DMS79 (cell line): ENCODE measurements around the gene IL1RAP.
"Not testable (repeated sequence)": the region's sequence is repeated elsewhere in the genome, so short reads cannot be mapped to it uniquely, and the experiment has no call there.

Experiments used
- DNase-seq: peaks from one replicate; lab custom pipeline; 2025; lab: John Stamatoyannopoulos, UW

IL1RAP gene, protein sequence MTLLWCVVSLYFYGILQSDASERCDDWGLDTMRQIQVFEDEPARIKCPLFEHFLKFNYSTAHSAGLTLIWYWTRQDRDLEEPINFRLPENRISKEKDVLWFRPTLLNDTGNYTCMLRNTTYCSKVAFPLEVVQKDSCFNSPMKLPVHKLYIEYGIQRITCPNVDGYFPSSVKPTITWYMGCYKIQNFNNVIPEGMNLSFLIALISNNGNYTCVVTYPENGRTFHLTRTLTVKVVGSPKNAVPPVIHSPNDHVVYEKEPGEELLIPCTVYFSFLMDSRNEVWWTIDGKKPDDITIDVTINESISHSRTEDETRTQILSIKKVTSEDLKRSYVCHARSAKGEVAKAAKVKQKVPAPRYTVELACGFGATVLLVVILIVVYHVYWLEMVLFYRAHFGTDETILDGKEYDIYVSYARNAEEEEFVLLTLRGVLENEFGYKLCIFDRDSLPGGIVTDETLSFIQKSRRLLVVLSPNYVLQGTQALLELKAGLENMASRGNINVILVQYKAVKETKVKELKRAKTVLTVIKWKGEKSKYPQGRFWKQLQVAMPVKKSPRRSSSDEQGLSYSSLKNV

DNA sequence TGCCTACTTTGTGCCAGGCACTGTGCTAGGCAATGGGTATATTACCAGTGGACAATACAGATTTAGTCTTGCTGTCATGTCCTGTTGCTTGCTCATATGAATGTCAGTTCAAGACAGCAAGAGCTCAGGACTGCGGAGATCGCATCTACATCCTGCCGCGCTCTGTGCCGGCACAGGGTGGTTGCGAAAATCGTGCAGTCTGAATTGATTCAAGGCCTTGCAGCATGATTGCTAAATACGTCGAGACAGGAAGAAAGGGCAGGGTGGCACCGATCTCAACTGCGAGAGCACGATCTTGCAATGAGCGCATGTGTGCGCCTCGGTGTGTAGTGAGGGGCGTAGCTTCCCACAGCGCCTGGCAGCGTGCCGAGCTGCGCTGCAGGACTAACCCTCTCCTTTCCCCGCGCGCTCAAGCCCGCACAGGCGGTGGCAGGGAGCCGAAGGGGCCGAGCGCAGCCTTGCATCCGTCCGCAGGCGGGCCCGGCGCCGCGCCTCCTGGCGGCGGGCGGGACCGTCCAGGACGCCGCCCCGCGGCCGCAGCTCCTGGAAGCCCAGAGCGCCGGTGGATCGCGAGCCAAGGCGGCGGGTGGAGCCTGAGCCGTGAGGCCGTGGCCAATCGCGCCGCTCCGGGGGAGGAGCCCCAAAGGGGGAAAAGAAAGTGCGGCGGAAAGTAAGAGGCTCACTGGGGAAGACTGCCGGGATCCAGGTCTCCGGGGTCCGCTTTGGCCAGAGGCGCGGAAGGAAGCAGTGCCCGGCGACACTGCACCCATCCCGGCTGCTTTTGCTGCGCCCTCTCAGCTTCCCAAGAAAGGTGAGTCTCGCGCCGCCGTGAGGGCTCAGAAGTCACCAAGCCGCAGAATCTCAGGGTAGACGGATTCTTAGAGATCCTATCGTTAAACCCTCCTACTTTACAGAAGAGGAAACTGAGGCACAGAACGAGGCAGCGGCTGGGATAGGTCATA, at the start of gene IL1RAP:
TSS of gene IL1RAP (plus strand) at position 677 of the 962 bp plus-strand sequence. CDS start 50,205 bp downstream, outside the sequence.
- DNase-seq: peak; percentile 24

- no peak for DNase-seq
These were observed 46.0 kb upstream of the IL1RAP start for GRCh38 chr3:190467922-190468321.

DNA sequence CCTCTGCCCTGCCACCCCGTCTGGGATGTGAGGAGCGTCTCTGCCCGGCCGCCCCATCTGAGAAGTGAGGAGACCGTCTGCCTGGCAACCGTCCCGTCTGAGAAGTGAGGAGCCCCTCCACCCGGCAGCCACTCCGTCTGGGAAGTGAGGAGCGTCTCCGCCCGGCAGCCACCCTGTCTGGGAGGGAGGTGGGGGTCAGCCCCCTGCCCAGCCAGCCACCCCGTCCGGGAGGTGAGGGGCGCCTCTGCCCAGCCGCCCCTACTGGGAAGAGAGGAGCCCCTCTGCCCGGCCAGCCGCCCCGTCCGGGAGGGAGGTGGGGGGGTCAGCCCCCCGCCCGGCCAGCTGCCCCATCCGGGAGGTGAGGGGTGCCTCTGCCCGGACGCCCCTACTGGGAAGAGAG, 40.6 kb upstream of the IL1RAP start:
- DNase-seq: not testable (repeated sequence)

GRCh38 chr3:190481779-190482178, 32.1 kb upstream of the IL1RAP start:
- DNase-seq: no peak

- DNase-seq: no peak
These were observed 27.9 kb upstream of the IL1RAP start for GRCh38 chr3:190485830-190486532.

DNA sequence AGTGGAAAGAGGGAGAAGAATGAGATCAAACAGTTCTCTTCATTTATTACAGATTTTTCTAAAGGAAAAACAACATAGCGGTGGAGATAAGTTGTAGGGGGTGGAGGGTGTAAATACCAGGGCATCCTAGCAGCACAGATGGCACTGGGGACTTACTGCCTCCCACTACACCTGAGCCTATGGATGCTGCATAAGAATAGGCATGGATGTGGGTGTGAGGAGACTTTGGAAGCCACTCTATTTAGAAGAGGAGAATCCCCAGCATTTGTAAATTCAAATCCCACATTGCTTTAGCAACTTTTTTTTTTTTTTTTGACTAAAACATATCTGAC, 27.4 kb upstream of the IL1RAP start:
- no peak for DNase-seq

DNA sequence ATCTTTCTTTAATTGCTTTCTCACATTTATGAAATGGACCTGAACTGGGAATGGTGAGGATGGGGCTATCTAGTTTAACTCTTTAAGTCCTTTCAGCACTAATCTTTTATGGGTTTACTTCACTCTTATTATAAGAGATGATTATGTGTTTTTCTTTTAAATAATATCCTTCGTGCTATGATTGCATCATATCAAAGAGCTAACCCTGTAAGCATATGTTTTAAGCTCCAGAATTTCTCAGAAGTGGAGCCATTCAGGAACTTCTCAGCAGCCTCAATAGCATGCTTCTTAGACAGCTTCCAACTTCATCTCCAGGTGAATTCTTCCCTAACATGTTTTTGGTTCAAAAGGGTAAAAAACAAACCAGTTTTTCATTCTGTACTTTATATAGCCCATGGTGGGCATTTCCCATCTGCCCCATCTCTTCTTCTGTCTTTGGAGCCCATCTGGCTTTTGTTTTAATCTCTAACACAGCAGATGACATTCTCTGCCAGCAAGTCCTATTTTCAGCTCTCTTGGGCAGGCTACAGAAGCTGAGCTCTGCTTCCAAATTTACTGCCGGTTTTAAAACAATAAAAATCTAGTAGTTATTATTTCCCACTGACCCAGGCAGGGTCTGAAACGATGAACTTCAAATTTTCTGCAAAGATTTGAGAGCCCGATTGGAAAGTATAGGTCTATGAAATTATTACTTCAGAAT, 26.8 kb upstream of the IL1RAP start:
- DNase-seq: no peak

DNA sequence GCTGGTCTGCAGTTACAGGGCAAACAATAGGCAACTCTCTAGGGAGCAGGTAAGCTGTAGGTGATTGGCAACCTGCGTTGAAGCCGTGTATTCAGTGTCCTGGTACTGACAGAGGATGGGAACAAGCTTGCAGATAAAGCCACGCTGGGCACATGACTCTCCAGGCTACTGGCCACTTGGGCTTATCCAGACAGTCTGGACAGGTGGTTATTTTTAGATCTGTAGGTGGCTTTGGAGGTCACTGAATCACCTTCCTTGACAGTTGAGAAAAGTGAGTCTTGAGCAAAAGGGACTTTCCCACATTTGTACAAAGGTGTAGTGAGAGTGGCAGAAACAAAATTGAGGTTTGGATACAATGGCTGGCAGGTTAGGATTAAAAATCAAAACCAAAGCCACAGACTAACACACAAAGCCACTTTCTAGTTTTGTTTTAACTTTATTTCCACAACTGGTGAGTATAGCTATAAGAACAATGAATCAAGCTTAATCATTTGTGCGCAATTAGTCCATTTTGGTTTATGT, 22.3 kb upstream of the IL1RAP start:
- no peak for DNase-seq

DNA sequence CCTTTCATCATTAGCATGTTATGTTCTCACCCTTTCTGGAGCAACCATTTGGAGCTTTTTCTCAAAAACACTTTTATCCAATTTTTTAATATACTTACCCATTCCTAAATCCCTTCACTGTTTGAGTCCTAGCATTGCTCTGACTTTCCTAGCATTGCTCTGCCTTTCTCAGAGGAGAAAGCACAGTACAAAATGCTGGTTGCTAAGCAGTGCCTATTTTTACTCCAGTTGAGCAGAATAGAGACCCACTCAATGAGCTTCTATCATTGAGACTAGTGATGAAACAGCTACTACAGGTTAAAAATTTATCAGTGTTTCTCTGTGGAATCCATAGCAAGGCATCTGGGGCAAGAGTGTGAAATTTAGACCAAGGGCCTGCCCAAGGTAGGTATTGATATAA, 21.8 kb upstream of the IL1RAP start:
- no peak for DNase-seq

GRCh38 chr3:190492966-190493365, 20.9 kb upstream of the IL1RAP start:
- DNase-seq: no peak

DNA sequence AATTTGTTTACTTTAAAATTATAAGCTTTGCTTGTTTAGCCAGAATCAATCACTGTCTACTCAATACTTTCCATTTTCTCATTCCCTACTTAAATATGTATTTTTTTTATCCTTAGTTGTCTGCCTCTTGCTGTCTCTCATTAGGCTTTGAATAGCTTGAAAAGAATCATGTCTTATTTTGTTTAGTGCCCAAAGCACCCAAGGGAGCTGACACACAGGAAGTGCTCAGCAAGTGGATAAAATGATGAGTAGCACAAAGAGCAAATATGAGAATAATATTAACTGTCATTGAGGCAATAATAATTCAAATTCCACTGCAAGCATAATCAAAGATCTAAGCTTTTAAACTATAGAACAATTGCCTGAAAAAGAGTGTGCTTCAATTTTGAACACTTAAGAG, 19.0 kb upstream of the IL1RAP start:
- DNase-seq: no peak

DNA sequence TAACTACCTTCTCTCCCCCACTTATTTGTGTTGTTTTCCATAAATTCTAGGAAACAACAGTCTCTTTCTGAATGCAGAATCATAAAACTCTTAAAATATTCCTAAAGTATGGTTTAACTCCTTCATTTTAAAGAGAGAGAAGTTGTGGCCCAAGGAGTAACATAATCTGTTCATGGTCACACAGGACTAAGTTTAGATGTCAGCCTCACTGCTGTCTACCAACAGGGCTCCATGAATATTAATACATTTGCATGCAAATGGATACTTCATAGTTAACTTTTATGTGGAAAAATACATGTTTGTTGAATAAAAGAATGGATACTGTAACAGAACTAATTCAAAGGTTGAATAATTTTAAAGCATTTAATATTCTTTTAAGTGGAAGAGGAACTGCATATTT, 18.5 kb upstream of the IL1RAP start:
- no peak for DNase-seq

GRCh38 chr3:190495796-190496195, 18.1 kb upstream of the IL1RAP start:
- no peak for DNase-seq

DNA sequence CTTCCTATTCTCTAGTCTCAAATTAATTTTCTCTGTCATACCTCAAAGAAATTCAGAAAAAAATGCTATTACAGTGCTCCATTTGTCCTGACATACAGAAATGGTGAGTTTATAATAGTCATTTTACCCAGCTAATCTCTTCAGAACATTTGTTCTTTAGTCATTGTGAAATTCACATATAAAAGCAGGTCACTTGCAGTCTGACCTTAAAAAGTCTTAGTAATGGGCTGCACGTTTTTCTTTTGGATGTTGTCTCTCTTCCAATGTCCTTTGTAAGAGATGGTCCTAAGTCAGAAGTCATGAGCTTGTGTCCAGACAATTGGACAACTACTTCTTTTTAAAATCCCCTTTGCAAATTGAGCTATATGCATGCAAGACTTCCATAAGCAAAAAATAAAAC, 17.0 kb upstream of the IL1RAP start:
- no peak for DNase-seq

DNA sequence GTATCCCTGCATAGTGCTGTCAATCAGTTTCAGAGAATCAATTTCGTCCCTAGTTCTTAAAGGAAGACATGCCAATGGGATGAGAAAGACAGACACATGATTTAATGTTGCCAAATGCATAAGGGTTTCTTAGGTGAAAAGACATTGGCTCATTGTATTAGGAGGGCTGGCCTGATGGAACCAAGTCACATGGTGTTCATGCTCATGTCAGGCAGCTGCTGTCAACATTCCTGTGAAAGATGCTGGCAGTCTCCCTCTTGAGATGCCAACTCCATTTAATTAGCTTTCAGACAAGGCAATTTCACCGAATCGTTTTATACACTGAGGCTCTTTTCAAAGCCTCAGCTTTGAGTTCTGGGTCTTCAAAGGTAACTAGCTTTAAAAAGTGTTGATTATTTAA, 16.1 kb upstream of the IL1RAP start:
- DNase-seq: no peak

DNA sequence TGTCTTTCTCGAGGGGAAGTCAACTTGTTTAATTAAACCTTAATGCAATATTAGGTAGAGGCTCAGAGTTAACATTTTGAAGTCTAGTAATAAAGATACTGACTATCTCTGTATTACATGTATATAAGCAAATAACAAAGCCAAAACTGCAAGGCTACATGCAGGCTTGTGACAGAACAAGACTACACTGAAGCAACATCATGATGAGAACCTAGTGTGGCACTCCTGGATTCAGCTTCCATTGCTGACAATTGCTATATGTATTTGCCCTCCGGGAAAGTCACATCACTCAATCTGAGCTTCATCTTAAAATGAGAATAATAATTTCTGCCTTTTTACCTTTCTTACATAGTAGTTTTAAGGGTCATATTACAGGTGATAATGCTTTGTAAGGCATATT, 15.6 kb upstream of the IL1RAP start:
- DNase-seq: no peak

- DNase-seq: no peak
These were observed 14.8 kb upstream of the IL1RAP start for GRCh38 chr3:190499122-190499521.

- DNase-seq: no peak
These were observed 10.9 kb upstream of the IL1RAP start for GRCh38 chr3:190502946-190503345.

GRCh38 chr3:190504354-190505125, 9.3 kb upstream of the IL1RAP start:
- DNase-seq: no peak

- no peak for DNase-seq
These were observed 8.4 kb upstream of the IL1RAP start for GRCh38 chr3:190505381-190506003.
